GM19463 (cell line): ENCODE measurements around the gene OR6C3.
"Not testable (repeated sequence)": the region's sequence is repeated elsewhere in the genome, so short reads cannot be mapped to it uniquely, and the experiment has no call there.

Source experiments
- ATAC-seq: cut with Tn5 transposase; IDR thresholded peaks from one replicate; pipeline ENCODE4 v1.9.1; 2021; ENCODE audit warnings: mild to moderate bottlenecking, moderate library complexity; ENCODE audit not compliant: unreplicated experiment

Gene OR6C3

GRCh38 chr12:55330446-55330845, at the start of gene OR6C3:
OR6C3 (plus strand) TSS chr12:55330746; CDS start chr12:55331701, 955 bp downstream.
- no peak for ATAC-seq

GRCh38 chr12:55280991-55281390, 49.6 kb upstream of the OR6C3 start:
- no peak for ATAC-seq

- no peak for ATAC-seq
These were observed 40.5 kb upstream of the OR6C3 start for GRCh38 chr12:55289999-55290398.

GRCh38 chr12:55296469-55296868, 34.1 kb upstream of the OR6C3 start, which contains the start of gene OR6C6:
OR6C6 (minus strand) TSS chr12:55296569; CDS start chr12:55295232, 1,337 bp downstream.
- no peak for ATAC-seq

GRCh38 chr12:55314043-55314442, 16.5 kb upstream of the OR6C3 start, which contains the start of gene OR6C1:
OR6C1 (plus strand) TSS chr12:55314343; CDS start chr12:55320600, 6,257 bp downstream.
- no peak for ATAC-seq

- no peak for ATAC-seq
These were observed 10.3 kb upstream of the OR6C3 start for GRCh38 chr12:55320201-55320600.

- ATAC-seq: not testable (repeated sequence)
These were observed 4.7 kb upstream of the OR6C3 start for GRCh38 chr12:55325801-55326200.

- no peak for ATAC-seq
These were observed 5.5 kb downstream of the OR6C3 start for GRCh38 chr12:55336002-55336401.

- not testable (repeated sequence) for ATAC-seq
These were observed 24.8 kb downstream of the OR6C3 start for GRCh38 chr12:55355338-55355737.

GRCh38 chr12:55362675-55363074, 32.1 kb downstream of the OR6C3 start, which contains the start of gene OR6C75:
OR6C75 (plus strand) TSS chr12:55362975; CDS start chr12:55365111, 2,136 bp downstream.
- no peak for ATAC-seq

GRCh38 chr12:55365086-55365485, 34.5 kb downstream of the OR6C3 start:
- ATAC-seq: no peak

GRCh38 chr12:55372521-55372920, 42.0 kb downstream of the OR6C3 start:
- no peak for ATAC-seq
